Fibroblast of lung (primary cell): ENCODE measurements around the gene CCL7. TPM values are rescaled to one million over a fixed set of nuclear protein-coding genes. Genes with fewer than 3 reads are reported as not detected.

Source experiments
- DNase-seq, 2 donors: peaks; one replicate each; pipeline versions ENCODE4 v3.0.0 to v3.0.0-alpha.2; 2010; ENCODE audit warnings: low read depth in 2 of 2
- H2AFZ ChIP-seq: 2 replicates; pipeline ENCODE4 v1.5.1; 2012; ENCODE audit warnings: low read length, control low read depth, inconsistent platforms
- H3K27ac ChIP-seq: 2 replicates; pipeline ENCODE4 v1.5.1; 2011; ENCODE audit warnings: low read length, control low read depth; ENCODE audit not compliant: insufficient read depth
- H3K27me3 ChIP-seq: 2 replicates; pipeline ENCODE4 v1.5.1; 2011; ENCODE audit warnings: mild to moderate bottlenecking, low read length; ENCODE audit not compliant: control insufficient read depth, insufficient read depth
- H3K36me3 ChIP-seq: 2 replicates; pipeline ENCODE4 v1.5.1; 2011; ENCODE audit warnings: low read length; ENCODE audit not compliant: control insufficient read depth, insufficient read depth
- H3K4me1 ChIP-seq: 2 replicates; pipeline ENCODE4 v1.5.1; 2011; ENCODE audit warnings: low read length; ENCODE audit not compliant: control insufficient read depth, insufficient read depth; ENCODE audit errors: extremely low read depth
- H3K4me2 ChIP-seq: 2 replicates; pipeline ENCODE4 v1.5.1; 2011; ENCODE audit warnings: low read length, control low read depth; ENCODE audit not compliant: insufficient read depth; ENCODE audit errors: extremely low read depth
- H3K4me3 ChIP-seq, 4 experiments: fragments of 200-600 bp in 1 of 4; sonication (generic) in 1 of 4; replicated peaks in 1 of 4; 2 replicates each; pipeline ENCODE4 v1.5.1; 2011 to 2016; ENCODE audit warnings: low read length in 4 of 4, low read depth in 3 of 4, mild to moderate bottlenecking in 3 of 4, control low read depth in 2 of 4, inconsistent platforms in 1 of 4, mixed read lengths in 1 of 4; ENCODE audit not compliant: insufficient read depth in 1 of 4; ENCODE audit errors: control extremely low read depth in 1 of 4
- H3K79me2 ChIP-seq: 2 replicates; pipeline ENCODE4 v1.5.1; 2012; ENCODE audit warnings: mild to moderate bottlenecking, low read length, inconsistent platforms; ENCODE audit not compliant: control insufficient read depth, insufficient read depth
- H3K9ac ChIP-seq: 2 replicates; pipeline ENCODE4 v1.5.1; 2011; ENCODE audit warnings: mild to moderate bottlenecking, low read length, control low read depth; ENCODE audit not compliant: insufficient read depth
- H3K9me3 ChIP-seq: 2 replicates; pipeline ENCODE4 v1.5.1; 2012; ENCODE audit warnings: low read depth, low read length; ENCODE audit not compliant: control insufficient read depth, insufficient read depth
- H4K20me1 ChIP-seq: 2 replicates; pipeline ENCODE4 v1.5.1; 2011; ENCODE audit warnings: low read length; ENCODE audit not compliant: control insufficient read depth, insufficient read depth; ENCODE audit errors: extremely low read depth
- EZH2 ChIP-seq: IDR thresholded peaks from 2 replicates; pipeline ENCODE4 v1.5.1; 2012; ENCODE audit warnings: low read length, control low read depth, mild to moderate bottlenecking; ENCODE audit errors: missing control alignments
- polyA minus RNA-seq: library from RNA; depleted of rRNA, polyadenylated mRNA; stranded (reverse); fragments of >200 nt; gene quantifications from 2 replicates; pipeline ENCODE4 v1.2.3, GENCODE V29; 2011; ENCODE audit warnings: low replicate concordance
- polyA plus RNA-seq, 2 donors: library from polyadenylated mRNA; depleted of rRNA in 1 of 2; stranded (reverse) in 1 of 2; unstranded in 1 of 2; fragments of >200 nt; gene quantifications; 2 replicates each; pipeline ENCODE4 v1.2.1, GENCODE V29; 2011 to 2012; ENCODE audit warnings: missing spikeins in 1 of 2
- total RNA-seq: library from RNA; depleted of rRNA; stranded (reverse); fragments of >200 nt; gene quantifications from 2 replicates; pipeline ENCODE4 v1.2.1, GENCODE V29; 2014
- TF ChIP-seq, protein P1 (sequence below), 2 donors: IDR thresholded peaks in 1 of 2; conservative IDR thresholded peaks in 1 of 2; 1 replicate in 1 of 2; 2 replicates in 1 of 2; pipeline ENCODE4 v1.5.1; 2011 to 2012; ENCODE audit warnings: low read length in 2 of 2, control low read depth in 1 of 2, inconsistent platforms in 1 of 2, low read depth in 1 of 2, mild to moderate bottlenecking in 1 of 2

Gene CCL7
- total RNA-seq, result 0.33 and 0.51 TPM in 2 replicates
- polyA plus RNA-seq, result 0.55 and 0.81 TPM in 2 replicates
- 0.75 TPM in 1 of 2 replicates, not detected in the other for polyA plus RNA-seq (2012)
- not detected in 2 replicates for polyA minus RNA-seq

DNA sequence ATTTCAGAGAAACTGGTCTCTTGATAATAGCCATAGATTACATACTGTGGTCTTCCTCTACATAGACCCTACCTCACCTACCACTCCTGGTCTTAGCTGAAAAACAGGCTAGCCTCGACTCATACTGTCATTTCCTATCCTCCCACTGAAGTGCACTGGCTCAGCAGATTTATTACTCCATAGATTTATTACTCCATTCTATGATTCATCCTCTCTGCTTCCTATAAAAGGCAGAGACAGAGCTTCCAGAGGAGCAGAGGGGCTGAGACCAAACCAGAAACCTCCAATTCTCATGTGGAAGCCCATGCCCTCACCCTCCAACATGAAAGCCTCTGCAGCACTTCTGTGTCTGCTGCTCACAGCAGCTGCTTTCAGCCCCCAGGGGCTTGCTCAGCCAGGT, at the start of gene CCL7:
CCL7 (plus strand) TSS at position 253 of the 400 bp plus-strand sequence; CDS start at position 323, 70 bp downstream.
- Histone ChIP-seq H3K4me2 (no peak within 1 kb of the TSS), H3K27me3 (no peaks in the 10 kb centered on the region), H2AFZ (no peak within 1 kb of the TSS), H3K9ac (no peak within 1 kb of the TSS), H4K20me1 (no peaks in the 10 kb centered on the region), H3K4me3 (no peak within 1 kb of the TSS), H3K27ac (no peak within 1 kb of the TSS), H3K79me2 (no peaks in the 10 kb centered on the region), H3K9me3 (no peaks in the 10 kb centered on the region), H3K36me3 (no peaks in the 10 kb centered on the region), H3K4me1 (no peaks in the 10 kb centered on the region)
- TF ChIP-seq, protein P1, sequence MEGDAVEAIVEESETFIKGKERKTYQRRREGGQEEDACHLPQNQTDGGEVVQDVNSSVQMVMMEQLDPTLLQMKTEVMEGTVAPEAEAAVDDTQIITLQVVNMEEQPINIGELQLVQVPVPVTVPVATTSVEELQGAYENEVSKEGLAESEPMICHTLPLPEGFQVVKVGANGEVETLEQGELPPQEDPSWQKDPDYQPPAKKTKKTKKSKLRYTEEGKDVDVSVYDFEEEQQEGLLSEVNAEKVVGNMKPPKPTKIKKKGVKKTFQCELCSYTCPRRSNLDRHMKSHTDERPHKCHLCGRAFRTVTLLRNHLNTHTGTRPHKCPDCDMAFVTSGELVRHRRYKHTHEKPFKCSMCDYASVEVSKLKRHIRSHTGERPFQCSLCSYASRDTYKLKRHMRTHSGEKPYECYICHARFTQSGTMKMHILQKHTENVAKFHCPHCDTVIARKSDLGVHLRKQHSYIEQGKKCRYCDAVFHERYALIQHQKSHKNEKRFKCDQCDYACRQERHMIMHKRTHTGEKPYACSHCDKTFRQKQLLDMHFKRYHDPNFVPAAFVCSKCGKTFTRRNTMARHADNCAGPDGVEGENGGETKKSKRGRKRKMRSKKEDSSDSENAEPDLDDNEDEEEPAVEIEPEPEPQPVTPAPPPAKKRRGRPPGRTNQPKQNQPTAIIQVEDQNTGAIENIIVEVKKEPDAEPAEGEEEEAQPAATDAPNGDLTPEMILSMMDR (conservative IDR thresholded peaks at IDR 0.05 in 1 of 2, IDR thresholded peaks at IDR 0.05 in 1 of 2; ENCODE audit: low read depth in 1 of 2, low read length in 2 of 2), result no peak
- no peak for TF ChIP-seq EZH2
- DNase-seq, result peak; percentile 10 to 46

DNA sequence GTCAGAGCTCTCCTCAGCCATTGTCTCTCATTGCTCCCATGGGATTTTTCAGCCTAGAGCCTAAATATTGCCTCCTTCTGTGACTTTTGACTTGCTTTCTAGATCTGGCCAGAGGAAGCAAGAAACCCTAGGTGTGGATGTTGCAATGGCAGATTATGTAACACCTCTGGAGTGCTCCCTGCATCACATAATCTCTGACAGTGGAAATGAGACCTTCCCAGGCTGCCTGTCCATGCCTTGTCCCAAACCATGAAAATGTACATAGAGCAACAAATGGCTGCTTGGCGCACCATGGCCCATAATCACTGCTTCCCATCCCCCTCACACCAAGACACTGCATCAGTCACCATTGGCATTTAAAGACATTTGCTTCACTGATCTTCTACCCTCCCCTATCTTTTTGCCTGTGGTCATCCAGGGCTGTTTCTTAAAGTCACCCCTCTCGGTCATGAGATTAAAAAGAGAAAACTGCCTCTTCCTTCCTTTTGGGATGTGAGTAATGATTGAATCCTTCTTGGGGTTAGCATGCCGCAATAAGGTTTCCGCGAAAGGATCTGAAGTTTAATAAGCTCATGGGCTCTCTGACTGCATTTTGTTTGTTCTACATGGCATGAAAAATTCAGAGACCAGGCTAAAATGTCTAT, 49.1 kb upstream of the CCL7 start:
- no peaks in the 10 kb centered on the region for H3K36me3 ChIP-seq
- H3K4me3 ChIP-seq, result no peak overlapping the region
- no peak for DNase-seq
- no peak overlapping the region for H3K27ac ChIP-seq
- no peak overlapping the region for H2AFZ ChIP-seq
- peaks cover 2% of the 10 kb centered on the region for H3K27me3 ChIP-seq
- no peaks in the 10 kb centered on the region for H3K79me2 ChIP-seq
- no peak overlapping the region for H3K9ac ChIP-seq
- no peak for TF ChIP-seq EZH2
- TF ChIP-seq, protein P1 (conservative IDR thresholded peaks at IDR 0.05 in 1 of 2, IDR thresholded peaks at IDR 0.05 in 1 of 2; ENCODE audit: low read depth in 1 of 2, low read length in 2 of 2), result no peak
- no peaks in the 10 kb centered on the region for H4K20me1 ChIP-seq
- H3K4me1 ChIP-seq, result no peaks in the 10 kb centered on the region
- no peak overlapping the region for H3K4me2 ChIP-seq
- no peaks in the 10 kb centered on the region for H3K9me3 ChIP-seq

DNA sequence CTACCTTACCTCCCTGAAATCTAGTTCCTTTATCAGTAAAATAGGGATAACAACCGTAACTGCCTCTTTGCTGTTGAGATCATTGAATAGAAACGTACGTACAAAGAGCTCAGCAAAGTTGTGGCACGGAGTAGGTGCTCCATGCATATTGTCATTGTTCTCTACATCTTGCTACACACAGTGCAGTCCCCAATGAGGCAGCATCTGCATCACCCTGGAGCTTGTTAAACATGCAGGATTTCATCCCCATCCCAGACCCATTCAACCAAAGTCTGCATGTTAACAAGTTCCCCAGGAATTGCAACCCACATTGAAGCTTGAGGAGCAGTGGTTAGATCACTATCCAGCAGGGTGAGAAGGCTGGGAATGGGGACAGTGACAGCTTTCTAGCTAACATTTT, 48.6 kb upstream of the CCL7 start:
- Histone ChIP-seq H3K9me3 (no peaks in the 10 kb centered on the region), H3K36me3 (no peaks in the 10 kb centered on the region), H4K20me1 (no peaks in the 10 kb centered on the region), H3K4me3 (no peak overlapping the region), H3K9ac (no peak overlapping the region), H3K27me3 (peaks cover 2% of the 10 kb centered on the region), H3K27ac (no peak overlapping the region), H3K79me2 (no peaks in the 10 kb centered on the region), H3K4me1 (no peaks in the 10 kb centered on the region), H3K4me2 (no peak overlapping the region), H2AFZ (no peak overlapping the region)
- DNase-seq, result no peak
- no peak for TF ChIP-seq EZH2
- TF ChIP-seq, protein P1 (conservative IDR thresholded peaks at IDR 0.05 in 1 of 2, IDR thresholded peaks at IDR 0.05 in 1 of 2; ENCODE audit: low read depth in 1 of 2, low read length in 2 of 2), result no peak
